ENCODE results near the gene C16orf92. TPM values are rescaled to one million over a fixed set of nuclear protein-coding genes. Genes with fewer than 3 reads are reported as not detected.

C16orf92 gene
- total RNA-seq, 1 donor from 2014 or later = not detected

GRCh38 chr16:29989111-29989858 is 33.7 kb upstream of the C16orf92 start:
- no peaks in the 10 kb centered on the region for H3K27me3 ChIP-seq (ENCODE audit: control insufficient read depth in 3 of 3, insufficient read depth in 3 of 3, low read length in 3 of 3)
- no peaks in the 10 kb centered on the region for H3K9me3 ChIP-seq (ENCODE audit: control insufficient read depth in 3 of 3, low read length in 3 of 3)
- no peak overlapping the region for H3K27ac ChIP-seq (ENCODE audit: low read depth, low read length)
- H3K36me3 ChIP-seq (ENCODE audit: control insufficient read depth in 3 of 3, insufficient read depth in 3 of 3, low read length in 3 of 3) = peaks cover 77 to 87% (median 80%) of the 10 kb centered on the region in 3 donors
- peaks cover under 1 to 12% (median 4%) of the 10 kb centered on the region in 3 donors for H3K4me1 ChIP-seq (ENCODE audit: control insufficient read depth in 3 of 3, insufficient read depth in 3 of 3, low read length in 3 of 3)
- no peak overlapping the region for H3K9ac ChIP-seq (ENCODE audit: low read depth in 1 of 3, low read length in 3 of 3)
- H3K4me3 ChIP-seq (ENCODE audit: low read length in 3 of 3) = no peak overlapping the region

GRCh38 chr16:29990034-29990433 is 33.0 kb upstream of the C16orf92 start:
- H3K9me3 ChIP-seq (ENCODE audit: control insufficient read depth in 3 of 3, low read length in 3 of 3) = no peaks in the 10 kb centered on the region
- no peak overlapping the region for H3K9ac ChIP-seq (ENCODE audit: low read depth in 1 of 3, low read length in 3 of 3)
- peaks cover 70 to 79% (median 73%) of the 10 kb centered on the region in 3 donors for H3K36me3 ChIP-seq (ENCODE audit: control insufficient read depth in 3 of 3, insufficient read depth in 3 of 3, low read length in 3 of 3)

GRCh38 chr16:29990883-29991570 is 32.0 kb upstream of the C16orf92 start:
- Histone ChIP-seq H3K27me3 (ENCODE audit: control insufficient read depth in 3 of 3, insufficient read depth in 3 of 3, low read length in 3 of 3) (peaks cover 0 to 3% (median 0%) of the 10 kb centered on the region in 3 donors), H3K36me3 (ENCODE audit: control insufficient read depth in 3 of 3, insufficient read depth in 3 of 3, low read length in 3 of 3) (peaks cover 60 to 69% (median 63%) of the 10 kb centered on the region in 3 donors), H3K9me3 (ENCODE audit: control insufficient read depth in 3 of 3, low read length in 3 of 3) (no peaks in the 10 kb centered on the region), H3K27ac (ENCODE audit: low read depth, low read length) (no peak overlapping the region), H3K4me3 (ENCODE audit: low read length in 3 of 3) (no peak overlapping the region), H3K4me1 (ENCODE audit: control insufficient read depth in 3 of 3, insufficient read depth in 3 of 3, low read length in 3 of 3) (peaks cover 11 to 24% (median 13%) of the 10 kb centered on the region in 3 donors), H3K9ac (ENCODE audit: low read depth in 1 of 3, low read length in 3 of 3) (no peak overlapping the region)

More at GRCh38 chr16:29990034-29990433, 33.0 kb upstream of the C16orf92 start:
- Histone ChIP-seq H3K4me3 (ENCODE audit: low read length in 3 of 3) (no peak overlapping the region), H3K4me1 (ENCODE audit: control insufficient read depth in 3 of 3, insufficient read depth in 3 of 3, low read length in 3 of 3) (peaks cover 8 to 16% (median 10%) of the 10 kb centered on the region in 3 donors), H3K27ac (ENCODE audit: low read depth, low read length) (no peak overlapping the region), H3K27me3 (ENCODE audit: control insufficient read depth in 3 of 3, insufficient read depth in 3 of 3, low read length in 3 of 3) (no peaks in the 10 kb centered on the region)

- peaks cover 0 to 3% (median 0%) of the 10 kb centered on the region in 3 donors for H3K27me3 ChIP-seq (ENCODE audit: control insufficient read depth in 3 of 3, insufficient read depth in 3 of 3, low read length in 3 of 3)
- no peaks in the 10 kb centered on the region for H3K9me3 ChIP-seq (ENCODE audit: control insufficient read depth in 3 of 3, low read length in 3 of 3)
- no peak overlapping the region for H3K4me3 ChIP-seq (ENCODE audit: low read length in 3 of 3)
- peaks cover 13 to 28% (median 16%) of the 10 kb centered on the region in 3 donors for H3K4me1 ChIP-seq (ENCODE audit: control insufficient read depth in 3 of 3, insufficient read depth in 3 of 3, low read length in 3 of 3)
- H3K9ac ChIP-seq (ENCODE audit: low read depth in 1 of 3, low read length in 3 of 3) = no peak overlapping the region
- peaks cover 55 to 64% (median 58%) of the 10 kb centered on the region in 3 donors for H3K36me3 ChIP-seq (ENCODE audit: control insufficient read depth in 3 of 3, insufficient read depth in 3 of 3, low read length in 3 of 3)
- no peak overlapping the region for H3K27ac ChIP-seq (ENCODE audit: low read depth, low read length)
These were observed 31.5 kb upstream of the C16orf92 start for GRCh38 chr16:29991571-29991904.

GRCh38 chr16:29992344-29992967 is 30.5 kb upstream of the C16orf92 start:
- no peak overlapping the region for H3K9ac ChIP-seq (ENCODE audit: low read depth in 1 of 3, low read length in 3 of 3)
- peaks cover 18 to 34% (median 20%) of the 10 kb centered on the region in 3 donors for H3K4me1 ChIP-seq (ENCODE audit: control insufficient read depth in 3 of 3, insufficient read depth in 3 of 3, low read length in 3 of 3)
- no peak overlapping the region for H3K4me3 ChIP-seq (ENCODE audit: low read length in 3 of 3)
- H3K27ac ChIP-seq (ENCODE audit: low read depth, low read length) = no peak overlapping the region
- H3K9me3 ChIP-seq (ENCODE audit: control insufficient read depth in 3 of 3, low read length in 3 of 3) = no peaks in the 10 kb centered on the region
- peaks cover 47 to 58% (median 49%) of the 10 kb centered on the region in 3 donors for H3K36me3 ChIP-seq (ENCODE audit: control insufficient read depth in 3 of 3, insufficient read depth in 3 of 3, low read length in 3 of 3)
- peaks cover 0 to 3% (median 0%) of the 10 kb centered on the region in 3 donors for H3K27me3 ChIP-seq (ENCODE audit: control insufficient read depth in 3 of 3, insufficient read depth in 3 of 3, low read length in 3 of 3)

GRCh38 chr16:29993191-29993902 is 29.7 kb upstream of the C16orf92 start:
- no peak overlapping the region for H3K4me3 ChIP-seq (ENCODE audit: low read length in 3 of 3)
- H3K36me3 ChIP-seq (ENCODE audit: control insufficient read depth in 3 of 3, insufficient read depth in 3 of 3, low read length in 3 of 3) = peaks cover 41 to 54% (median 44%) of the 10 kb centered on the region in 3 donors
- H3K27me3 ChIP-seq (ENCODE audit: control insufficient read depth in 3 of 3, insufficient read depth in 3 of 3, low read length in 3 of 3) = peaks cover 0 to 3% (median 0%) of the 10 kb centered on the region in 3 donors
- no peak overlapping the region for H3K9ac ChIP-seq (ENCODE audit: low read depth in 1 of 3, low read length in 3 of 3)
- no peak overlapping the region for H3K27ac ChIP-seq (ENCODE audit: low read depth, low read length)
- H3K4me1 ChIP-seq (ENCODE audit: control insufficient read depth in 3 of 3, insufficient read depth in 3 of 3, low read length in 3 of 3) = peaks cover 18 to 34% (median 20%) of the 10 kb centered on the region in 3 donors
- H3K9me3 ChIP-seq (ENCODE audit: control insufficient read depth in 3 of 3, low read length in 3 of 3) = no peaks in the 10 kb centered on the region

- Histone ChIP-seq H3K36me3 (ENCODE audit: control insufficient read depth in 3 of 3, insufficient read depth in 3 of 3, low read length in 3 of 3) (peaks cover 36 to 47% (median 37%) of the 10 kb centered on the region in 3 donors), H3K4me3 (ENCODE audit: low read length in 3 of 3) (peak overlapping the region; percentile 77 to 98 (median 96)), H3K27ac (ENCODE audit: low read depth, low read length) (peak overlapping the region; percentile 99), H3K4me1 (ENCODE audit: control insufficient read depth in 3 of 3, insufficient read depth in 3 of 3, low read length in 3 of 3) (peaks cover 18 to 34% (median 20%) of the 10 kb centered on the region in 3 donors), H3K9me3 (ENCODE audit: control insufficient read depth in 3 of 3, low read length in 3 of 3) (no peaks in the 10 kb centered on the region), H3K27me3 (ENCODE audit: control insufficient read depth in 3 of 3, insufficient read depth in 3 of 3, low read length in 3 of 3) (peaks cover 0 to 3% (median 0%) of the 10 kb centered on the region in 3 donors), H3K9ac (ENCODE audit: low read depth in 1 of 3, low read length in 3 of 3) (peak overlapping the region; percentile 95 to 97 (median 96))
These were observed 28.9 kb upstream of the C16orf92 start for GRCh38 chr16:29993903-29994599.

- Histone ChIP-seq H3K36me3 (ENCODE audit: control insufficient read depth in 3 of 3, insufficient read depth in 3 of 3, low read length in 3 of 3) (peaks cover 32 to 42% (median 36%) of the 10 kb centered on the region in 3 donors), H3K27ac (ENCODE audit: low read depth, low read length) (peak overlapping the region; percentile 99), H3K4me3 (ENCODE audit: low read length in 3 of 3) (peak overlapping the region; percentile 77 to 98 (median 96)), H3K9me3 (ENCODE audit: control insufficient read depth in 3 of 3, low read length in 3 of 3) (no peaks in the 10 kb centered on the region), H3K9ac (ENCODE audit: low read depth in 1 of 3, low read length in 3 of 3) (peak overlapping the region; percentile 95 to 97 (median 96)), H3K4me1 (ENCODE audit: control insufficient read depth in 3 of 3, insufficient read depth in 3 of 3, low read length in 3 of 3) (peaks cover 18 to 34% (median 20%) of the 10 kb centered on the region in 3 donors), H3K27me3 (ENCODE audit: control insufficient read depth in 3 of 3, insufficient read depth in 3 of 3, low read length in 3 of 3) (peaks cover 0 to 3% (median 0%) of the 10 kb centered on the region in 3 donors)
These were observed 28.2 kb upstream of the C16orf92 start for GRCh38 chr16:29994600-29995323.

Data from skeletal muscle tissue (tissue), 4 donors.